Stimulated activated CD4-positive, alpha-beta T cell treated with anti-CD3 and anti-CD28 coated beads, Interleukin-4, amount 100 ng/mL, for 24 hours (primary cell): ENCODE data around the gene VAMP5.
"Not testable (repeated sequence)": the region's sequence is repeated elsewhere in the genome, so short reads cannot be mapped to it uniquely, and the experiment has no call there.

Source experiments
- DNase-seq: peaks from one replicate; pipeline ENCODE4 v3.0.0-alpha.2; 2020

Gene VAMP5, protein sequence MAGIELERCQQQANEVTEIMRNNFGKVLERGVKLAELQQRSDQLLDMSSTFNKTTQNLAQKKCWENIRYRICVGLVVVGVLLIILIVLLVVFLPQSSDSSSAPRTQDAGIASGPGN

DNA sequence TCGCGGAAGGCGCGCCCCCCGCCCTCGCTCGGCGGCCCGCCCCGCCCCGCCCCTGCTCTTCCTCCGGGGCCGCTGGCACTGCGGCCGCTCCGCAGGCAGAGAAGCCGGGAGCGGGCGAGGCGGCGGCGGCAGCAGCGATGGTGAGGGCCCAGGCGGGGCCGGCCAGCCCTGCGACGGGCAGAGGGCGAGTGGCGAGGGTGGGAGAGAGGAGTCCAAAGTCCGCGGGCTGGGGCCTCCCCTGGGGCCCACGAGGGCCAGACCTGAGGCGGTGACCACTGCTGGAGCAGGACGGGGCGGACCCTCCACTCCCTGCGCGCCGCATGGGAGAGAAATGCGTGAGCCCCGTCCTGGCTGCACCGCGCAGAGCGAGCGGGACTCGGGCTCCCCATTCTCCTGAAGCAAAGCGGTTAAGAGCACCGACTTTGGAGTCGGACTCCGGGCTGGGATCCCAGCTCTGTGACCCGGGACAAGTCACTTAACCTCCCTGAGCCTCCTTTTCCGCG, at the start of gene VAMP5:
VAMP5 (plus strand) TSS at position 78 of the 503 bp plus-strand sequence; CDS start at position 138, 60 bp downstream.
- DNase-seq, result no peak

DNA sequence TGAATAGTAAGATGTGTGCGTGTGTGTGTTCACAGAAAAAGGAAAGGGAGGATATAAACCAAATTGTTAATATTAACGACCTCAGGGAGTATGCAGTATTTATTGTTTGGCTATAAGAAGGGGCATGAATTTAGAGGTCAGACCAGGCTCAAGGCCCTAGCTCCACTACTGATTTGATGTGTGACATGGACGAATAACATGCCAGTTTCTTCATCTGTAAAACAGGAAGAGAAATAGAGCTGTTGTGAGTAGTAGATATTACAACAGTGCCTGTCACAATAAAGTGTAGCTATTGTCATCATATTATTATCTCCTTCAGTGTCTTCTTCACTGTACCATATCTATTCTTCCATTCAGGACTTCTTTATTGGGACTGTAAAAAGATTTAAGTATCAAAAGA, 49.4 kb upstream of the VAMP5 start:
- DNase-seq, result no peak

DNA sequence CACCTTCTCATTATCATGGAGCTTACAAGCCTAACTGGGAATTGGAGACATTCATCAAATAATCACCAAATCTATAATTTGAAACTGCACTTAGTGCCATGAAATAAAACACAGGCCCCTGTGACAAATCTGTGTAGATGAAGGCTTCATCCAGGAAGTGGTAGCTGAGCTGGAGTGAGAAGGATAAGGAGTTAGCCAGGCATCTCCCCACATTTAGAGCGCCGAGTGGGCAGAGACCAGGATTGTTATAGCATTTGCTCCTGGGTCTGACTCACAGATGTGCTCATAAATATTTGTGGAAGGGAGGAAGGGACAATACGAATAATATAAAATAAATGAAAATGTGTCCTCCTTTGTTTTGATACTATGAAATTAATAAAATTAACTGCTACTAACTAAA, 47.8 kb upstream of the VAMP5 start:
- no peak for DNase-seq

DNA sequence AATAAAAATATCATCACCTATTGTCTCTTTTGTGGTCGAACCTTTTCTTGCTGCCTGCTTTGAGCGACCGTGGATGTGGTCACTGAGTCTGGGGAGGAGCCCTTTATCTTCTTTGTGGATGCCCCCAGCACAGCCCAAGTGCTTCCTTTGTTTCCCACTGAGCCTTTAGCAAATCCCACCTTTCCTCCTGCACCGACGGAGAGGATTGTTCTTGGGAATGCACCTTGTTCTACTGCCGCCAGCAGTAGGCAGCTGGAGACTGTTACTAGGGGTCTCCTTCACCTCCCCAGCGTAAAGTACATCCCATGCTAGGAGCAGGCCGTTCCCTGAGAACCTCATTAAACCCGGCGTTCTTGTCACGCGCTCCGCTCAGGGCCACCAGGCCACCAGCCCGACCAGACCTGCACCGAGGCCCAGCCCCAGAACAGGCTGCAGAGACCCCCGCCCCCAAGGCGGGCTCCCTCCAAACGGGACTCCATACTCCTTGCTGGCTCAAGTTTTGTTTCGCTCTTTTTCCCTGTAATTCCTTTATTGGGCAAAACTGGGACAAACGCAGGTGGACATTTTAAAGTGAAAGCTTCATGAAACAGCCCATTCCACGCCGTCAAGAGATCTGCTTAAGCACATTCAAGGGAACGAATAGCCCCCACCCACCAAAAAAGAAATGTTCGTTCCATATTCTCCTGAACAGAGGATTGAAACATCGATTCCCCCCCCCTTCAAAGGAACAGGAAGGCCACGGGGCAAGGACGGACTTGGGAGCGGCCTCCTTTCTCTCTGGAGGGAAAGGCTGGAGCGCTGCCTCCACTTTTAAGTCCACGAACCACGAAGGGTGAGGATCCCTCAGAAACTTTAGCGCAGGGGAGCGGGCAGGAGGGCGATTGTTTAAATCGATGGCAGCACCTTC, 46.4 kb upstream of the VAMP5 start:
- peak; percentile 45 for DNase-seq

DNA sequence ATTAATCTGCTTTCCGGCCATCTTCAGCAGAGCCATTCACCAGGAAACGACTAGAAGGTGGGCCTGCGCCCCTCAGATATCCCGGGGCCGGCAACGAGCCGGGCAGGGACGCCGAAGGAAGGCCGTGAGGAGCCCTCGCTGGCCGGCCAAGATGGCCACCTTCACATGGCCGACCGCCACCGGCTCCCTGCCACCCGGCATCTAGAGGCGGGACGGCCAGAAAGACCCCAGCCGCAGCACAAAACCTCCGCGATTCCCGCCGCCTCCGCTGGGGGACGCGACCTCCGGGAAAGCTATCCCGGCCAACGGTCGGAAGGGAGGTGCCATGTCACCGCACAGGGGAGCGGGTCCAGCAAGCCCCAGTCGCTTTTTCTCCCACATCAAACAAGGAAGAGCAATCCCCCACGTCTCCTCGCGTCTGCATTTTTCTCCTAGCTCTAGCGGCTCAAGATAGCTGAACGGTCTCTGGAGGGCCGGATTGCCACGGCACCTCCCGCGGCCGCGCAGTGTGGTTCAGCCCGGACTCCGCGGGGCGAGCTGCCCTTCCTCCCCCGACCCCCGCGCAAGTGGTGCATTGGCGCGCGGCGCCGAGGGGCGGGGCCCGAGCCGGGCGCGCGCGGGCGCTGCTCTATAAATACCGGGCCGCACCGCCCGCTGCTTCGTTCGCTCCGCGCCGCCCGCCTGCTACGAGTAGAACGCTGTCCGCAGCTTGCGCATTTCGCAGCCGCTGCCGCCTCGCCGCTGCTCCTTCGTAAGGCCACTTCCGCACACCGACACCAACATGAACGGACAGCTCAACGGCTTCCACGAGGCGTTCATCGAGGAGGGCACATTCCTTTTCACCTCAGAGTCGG, 45.5 kb upstream of the VAMP5 start, which contains the start of gene MAT2A:
MAT2A (plus strand) TSS at position 662 of the 854 bp plus-strand sequence; CDS start at position 782, 120 bp downstream.
- DNase-seq, result peak; percentile 91

DNA sequence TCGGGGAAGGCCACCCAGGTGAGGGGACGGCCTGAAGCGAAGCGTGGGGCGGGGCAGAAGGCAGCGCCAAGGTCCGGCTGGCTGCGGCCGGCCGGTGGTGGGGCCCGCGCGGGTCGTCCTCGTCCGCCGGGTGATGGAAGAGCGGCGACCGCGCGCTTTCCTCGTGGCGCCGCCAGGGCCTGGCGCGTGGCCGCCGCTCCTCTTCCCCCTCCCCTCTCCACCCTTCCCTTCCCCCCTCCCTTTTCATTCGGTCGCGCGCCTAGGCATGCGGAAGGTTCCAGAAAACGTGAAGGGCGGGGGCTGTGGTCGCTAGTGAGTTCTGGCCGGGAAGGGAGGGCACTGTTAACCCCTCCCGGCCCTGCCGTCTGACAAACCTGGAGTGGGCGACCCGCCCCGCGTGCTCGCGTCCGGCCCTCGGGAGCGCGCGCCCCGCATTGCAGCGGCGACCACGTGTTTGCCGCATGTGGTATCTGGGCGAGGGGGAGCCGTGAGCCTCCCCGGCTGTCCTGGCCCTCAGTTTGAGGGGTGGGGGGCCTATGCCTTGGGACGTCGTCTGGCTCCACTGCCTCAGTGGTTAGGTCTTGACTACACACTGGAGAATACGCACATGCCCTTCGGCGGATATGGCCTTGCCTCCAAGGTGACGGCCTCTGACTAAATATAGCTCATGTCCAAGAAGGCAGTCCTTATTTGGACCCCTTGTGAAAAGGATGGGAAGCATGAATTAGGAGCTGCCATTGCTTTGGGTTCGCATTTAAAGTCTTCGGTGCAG, 44.7 kb upstream of the VAMP5 start:
- DNase-seq, result peak; percentile 83

DNA sequence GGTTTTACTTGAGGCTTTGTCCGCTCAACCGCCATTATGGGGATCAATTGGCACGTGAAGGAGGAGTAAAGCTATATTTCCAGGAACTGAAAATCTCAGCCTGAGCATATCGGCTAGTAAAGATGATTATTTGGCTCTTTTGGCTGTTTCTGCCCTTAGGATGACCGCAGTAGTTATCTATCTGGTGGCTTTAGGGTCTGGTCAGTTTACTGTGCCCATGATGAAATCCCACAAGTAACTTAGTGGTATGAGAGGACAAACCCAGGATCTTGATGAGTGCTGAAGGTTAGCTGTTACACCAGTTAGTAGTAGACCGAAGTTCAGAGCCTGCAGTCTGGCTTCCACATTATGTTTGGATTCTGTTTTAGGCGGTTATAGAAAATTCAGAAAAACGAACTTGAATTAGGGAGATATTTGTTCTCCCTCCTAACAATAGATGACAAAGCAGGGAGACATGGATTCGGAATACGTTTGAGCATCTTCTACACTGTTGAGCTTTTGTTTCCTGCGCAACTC, 44.0 kb upstream of the VAMP5 start:
- no peak for DNase-seq

DNA sequence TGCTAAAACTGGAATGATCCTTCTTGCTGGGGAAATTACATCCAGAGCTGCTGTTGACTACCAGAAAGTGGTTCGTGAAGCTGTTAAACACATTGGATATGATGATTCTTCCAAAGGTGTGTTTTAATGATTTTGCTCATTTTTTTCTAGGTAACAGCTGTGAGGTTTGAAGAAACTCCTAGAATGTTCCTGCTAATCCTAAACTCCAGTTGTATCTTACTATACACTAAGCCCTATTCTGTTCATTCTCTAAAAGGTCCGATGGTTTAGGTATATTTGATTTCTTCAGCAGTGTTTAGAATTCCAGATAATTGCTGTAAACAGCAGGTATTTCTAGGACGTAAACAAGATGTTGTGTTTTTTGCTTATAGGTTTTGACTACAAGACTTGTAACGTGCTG, 43.0 kb upstream of the VAMP5 start:
- no peak for DNase-seq

DNA sequence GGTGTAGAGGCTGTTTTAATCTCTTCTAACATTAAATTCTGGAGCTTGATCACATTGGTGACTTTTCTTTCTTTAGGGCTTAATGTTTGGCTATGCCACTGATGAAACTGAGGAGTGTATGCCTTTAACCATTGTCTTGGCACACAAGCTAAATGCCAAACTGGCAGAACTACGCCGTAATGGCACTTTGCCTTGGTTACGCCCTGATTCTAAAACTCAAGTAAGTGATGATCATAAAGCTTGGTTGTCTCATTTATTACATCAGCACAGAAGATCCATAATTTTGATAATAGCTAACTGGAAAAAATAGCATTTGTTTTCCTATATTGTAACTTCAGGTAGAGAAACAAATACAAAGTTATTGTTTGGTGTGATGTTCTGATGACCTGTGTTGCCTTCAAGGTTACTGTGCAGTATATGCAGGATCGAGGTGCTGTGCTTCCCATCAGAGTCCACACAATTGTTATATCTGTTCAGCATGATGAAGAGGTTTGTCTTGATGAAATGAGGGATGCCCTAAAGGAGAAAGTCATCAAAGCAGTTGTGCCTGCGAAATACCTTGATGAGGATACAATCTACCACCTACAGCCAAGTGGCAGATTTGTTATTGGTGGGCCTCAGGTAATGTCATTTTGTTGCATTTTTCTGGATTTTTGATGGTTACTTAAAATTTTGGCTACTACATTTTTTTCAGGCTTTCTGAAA, 42.3 kb upstream of the VAMP5 start:
- no peak for DNase-seq

DNA sequence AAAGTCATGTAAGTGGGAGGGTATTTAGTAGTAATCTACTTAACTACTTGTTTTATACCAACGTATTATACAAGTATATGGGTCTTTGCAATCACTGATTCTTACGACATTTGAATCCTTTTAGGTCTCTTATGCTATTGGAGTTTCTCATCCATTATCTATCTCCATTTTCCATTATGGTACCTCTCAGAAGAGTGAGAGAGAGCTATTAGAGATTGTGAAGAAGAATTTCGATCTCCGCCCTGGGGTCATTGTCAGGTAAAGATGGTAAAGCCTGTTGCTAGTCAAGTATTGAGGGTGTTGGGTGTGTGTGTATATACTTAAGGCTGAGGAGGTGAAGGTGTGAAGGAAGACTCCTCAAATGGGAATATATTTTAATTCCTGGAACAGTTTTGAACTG, 41.5 kb upstream of the VAMP5 start:
- DNase-seq, result no peak

DNA sequence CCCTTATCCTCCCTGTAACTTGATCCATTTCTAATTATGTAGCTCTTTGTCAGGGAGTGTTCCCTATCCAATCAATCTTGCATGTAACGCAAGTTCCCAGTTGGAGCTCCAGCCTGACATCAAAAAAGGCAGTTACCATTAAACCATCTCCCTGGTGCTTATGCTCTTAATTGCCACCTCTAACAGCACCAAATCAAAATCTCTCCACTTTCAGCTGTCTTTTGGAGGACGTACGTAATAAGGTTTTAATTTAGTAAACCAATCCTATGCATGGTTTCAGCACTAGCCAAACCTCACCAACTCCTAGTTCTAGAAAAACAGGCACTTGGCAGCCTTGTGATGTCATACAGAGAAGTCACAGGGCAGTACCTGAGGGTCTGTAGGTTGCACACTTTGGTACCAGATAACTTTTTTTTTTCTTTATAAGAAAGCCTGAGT, 40.0 kb upstream of the VAMP5 start:
- DNase-seq, result not testable (repeated sequence)

DNA sequence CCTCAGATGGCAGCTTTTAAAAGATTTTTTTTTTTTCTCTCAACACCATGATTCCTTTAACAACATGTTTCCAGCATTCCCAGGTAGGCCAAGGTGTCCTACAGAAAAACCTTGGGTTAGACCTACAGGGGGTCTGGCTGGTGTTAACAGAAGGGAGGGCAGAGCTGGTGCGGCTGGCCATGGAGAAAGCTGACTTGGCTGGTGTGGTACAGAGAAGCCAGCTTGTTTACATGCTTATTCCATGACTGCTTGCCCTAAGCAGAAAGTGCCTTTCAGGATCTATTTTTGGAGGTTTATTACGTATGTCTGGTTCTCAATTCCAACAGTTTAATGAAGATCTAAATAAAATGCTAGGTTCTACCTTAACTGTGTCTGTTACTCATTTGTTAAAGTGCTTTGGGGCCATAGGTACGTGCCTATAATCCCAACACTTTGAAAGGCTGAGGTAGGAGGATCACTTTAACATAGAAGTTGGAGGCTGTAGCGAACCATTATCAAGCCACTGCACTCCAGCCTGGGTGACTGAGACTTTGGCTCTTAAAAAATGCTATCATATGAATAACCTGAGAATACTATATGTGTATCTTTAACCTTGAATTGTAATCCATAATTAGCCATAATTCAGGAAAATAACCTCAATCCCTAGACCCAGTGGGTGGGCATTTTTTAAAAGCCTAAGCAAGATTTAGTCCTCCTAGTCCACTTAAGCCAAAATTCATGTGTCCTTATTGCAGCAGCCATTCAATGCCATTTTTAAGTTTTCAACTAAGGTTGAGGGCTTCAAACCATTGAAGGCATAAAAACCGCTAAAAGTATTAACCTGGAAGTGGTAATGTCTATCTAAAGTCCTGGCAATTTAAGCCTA, 39.1 kb upstream of the VAMP5 start:
- DNase-seq, result not testable (repeated sequence)

DNA sequence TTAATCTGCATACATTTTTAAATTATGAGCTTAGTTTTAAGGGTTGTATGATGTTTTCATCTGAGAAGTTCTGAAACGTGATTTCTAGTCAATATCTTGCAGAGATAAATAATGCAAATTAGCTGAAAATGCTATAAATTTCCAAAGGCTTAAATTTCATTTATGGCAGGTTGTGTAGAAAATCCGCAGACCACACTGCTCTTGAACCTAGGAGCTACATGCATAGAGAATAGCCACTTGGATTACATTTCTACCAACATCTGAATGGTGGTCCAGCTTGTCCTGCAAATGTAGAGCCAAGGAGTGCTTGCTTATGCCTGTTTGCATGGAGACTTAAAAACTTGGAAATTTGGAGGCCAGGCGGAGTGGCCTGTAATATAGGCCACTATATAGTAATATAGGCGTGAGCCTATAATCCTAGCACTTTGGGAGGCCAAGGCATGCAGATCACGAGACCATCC, 38.4 kb upstream of the VAMP5 start:
- DNase-seq, result no peak

DNA sequence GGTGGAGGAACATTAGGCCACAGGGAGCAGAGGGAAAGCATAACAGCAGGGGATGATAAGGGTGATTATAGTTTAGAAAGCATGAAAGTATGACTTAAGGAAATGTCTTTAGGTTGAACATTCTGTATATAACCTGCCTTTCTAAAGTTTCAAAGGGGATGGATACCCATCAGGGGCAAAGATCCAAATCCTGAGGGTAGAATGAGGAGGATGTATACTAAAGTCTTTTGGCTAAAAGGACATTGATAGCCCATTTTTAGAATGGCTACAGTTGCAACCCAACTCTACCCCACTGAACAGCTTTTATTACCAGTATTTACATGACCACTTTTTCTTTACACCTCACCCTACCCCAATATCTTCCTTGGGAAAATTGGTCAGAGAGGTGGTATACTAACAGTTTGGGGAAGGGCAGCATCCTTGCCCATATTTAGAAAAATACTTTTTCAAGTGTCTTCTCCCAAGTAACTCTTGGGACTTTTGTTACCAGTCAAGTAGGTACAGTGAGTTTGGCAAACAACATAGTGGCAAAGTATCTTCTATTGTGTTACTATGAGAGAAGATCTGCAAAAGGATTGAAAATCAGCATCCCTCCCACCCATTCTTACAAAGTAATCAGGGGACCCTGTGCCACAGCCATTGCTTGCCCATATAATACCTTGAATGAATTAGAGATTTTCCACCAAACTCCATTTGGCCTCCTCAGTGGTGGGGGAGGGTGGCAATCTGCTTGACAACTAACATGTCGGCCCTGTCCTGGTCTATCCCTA, 37.0 kb upstream of the VAMP5 start:
- DNase-seq, result no peak

DNA sequence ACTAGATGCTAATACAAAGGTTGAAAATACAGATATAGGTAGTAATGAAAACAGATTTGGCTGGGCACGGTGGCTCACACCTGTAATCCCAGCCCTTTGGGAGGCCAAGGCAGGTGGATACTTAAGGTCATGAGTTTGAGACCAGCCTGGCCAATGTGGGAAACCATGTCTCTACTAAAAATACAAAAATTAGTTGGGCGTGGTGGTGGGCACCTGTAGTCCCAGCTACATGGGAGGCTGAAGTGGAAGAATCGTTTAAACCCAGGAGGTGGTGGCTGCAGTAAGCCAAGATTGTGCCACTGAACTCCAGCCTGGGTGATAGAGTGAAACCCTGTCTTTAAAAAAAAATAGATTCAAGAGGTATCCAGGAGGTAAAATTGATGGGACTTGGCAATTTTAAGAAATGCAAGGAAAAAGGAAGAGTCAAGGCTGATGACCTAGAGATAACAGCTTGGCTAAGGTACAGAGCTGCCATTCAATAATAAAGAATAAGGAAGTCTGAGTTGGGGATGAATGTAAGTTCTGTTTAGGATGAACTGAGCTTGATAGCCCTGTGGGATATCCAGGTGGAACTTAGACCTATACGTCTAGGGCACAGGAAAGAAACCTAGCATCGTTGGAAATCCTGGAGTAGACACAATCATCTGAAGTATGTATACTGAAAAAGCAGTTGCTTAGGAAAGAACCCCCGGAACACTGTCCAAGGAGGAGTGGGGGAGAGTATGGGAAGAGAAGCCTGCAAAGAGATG, 36.2 kb upstream of the VAMP5 start:
- DNase-seq, result no peak

DNA sequence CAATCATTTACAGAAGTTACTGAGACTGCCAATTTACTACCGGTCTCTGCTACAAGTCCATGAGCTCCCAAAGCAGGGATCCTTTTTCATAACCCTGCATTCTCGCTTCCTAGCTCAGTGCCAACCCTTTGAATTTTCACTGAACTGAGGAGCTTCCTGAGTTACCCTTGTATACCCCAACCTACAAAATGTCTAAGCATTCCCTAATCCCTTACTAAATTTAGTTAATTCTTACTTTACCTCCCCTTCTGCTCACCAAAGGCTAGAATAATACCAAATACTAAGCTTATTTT, 35.7 kb upstream of the VAMP5 start:
- no peak for DNase-seq

DNA sequence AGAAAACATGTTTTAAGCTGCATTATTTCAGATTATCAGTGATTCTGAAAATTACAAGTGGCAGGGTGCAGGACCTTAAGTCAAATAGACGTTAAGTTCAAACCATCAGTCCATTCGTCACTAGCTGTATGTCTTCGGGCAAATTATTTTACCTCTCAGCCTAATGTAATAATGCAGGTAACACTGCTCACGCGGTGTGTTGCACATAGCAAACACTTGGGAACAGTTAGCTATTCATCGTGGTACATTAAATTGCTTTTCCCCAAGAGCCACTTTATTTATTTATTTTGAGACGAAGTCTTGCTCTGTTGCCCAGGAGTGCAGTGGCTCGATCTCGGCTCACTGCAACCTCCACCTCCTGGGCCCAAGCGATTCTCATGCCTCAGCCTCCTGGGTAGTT, 35.1 kb upstream of the VAMP5 start:
- no peak for DNase-seq

DNA sequence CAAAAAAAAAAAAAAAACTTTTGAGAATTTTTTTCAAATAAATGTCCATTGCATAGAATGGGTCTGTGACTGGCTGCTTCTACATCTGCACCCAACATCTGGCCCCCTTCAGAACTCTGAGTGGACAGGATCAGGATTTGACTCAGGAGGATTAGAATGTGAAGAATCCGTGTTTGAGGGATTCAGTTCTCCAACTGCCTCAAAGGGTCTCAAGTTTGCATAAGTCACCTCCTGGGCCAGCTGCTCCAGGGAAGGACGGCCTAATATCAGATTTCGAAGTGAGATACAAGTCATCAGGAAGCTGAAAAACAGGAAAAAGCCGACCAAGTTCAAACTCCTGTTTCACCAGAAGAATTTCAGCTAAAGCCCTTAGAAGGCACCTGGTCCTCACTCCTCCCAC, 34.4 kb upstream of the VAMP5 start:
- no peak for DNase-seq

DNA sequence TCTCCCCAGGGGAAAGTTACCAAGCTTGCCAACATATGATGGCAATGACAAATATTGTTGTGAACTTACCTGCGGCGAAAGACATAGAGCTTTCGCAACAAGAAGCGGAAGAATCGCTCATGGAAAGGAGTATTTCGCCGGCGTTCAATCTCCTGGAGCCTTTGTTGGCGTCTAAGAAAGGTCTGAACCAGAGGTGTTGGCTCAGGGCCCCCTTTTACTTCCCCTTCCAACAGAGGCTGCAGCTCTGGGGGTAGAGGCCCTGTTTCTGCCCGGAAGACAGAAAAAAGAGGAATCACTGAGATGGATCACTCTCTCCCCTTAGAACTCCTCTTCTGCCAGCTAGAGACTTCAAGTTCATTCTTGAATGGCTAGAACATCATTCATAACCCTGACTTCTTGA, 33.7 kb upstream of the VAMP5 start:
- DNase-seq, result no peak
